Measurements from ENCODE around the gene C19orf44. TPM values are rescaled to one million over a fixed set of nuclear protein-coding genes. Genes with fewer than 3 reads are reported as not detected.

The C19orf44 gene
- total and polyA plus RNA-seq, 2 of the 4 experiments (the other 2 are of a cell fraction): 1.4 to 3.8 TPM

GRCh38 chr19:16521715-16522289 lies 25.6 kb downstream of the C19orf44 start:
- no peak overlapping the region for H3K27ac ChIP-seq (ENCODE audit: insufficient read depth, low read length)
- no peak overlapping the region for H3K4ac ChIP-seq (ENCODE audit: low read depth, low read length)
- no peak overlapping the region for H4K91ac ChIP-seq (ENCODE audit: insufficient read depth, low read depth, low read length)
- no peak overlapping the region for H3K4me2 ChIP-seq (ENCODE audit: low read depth, low read length)
- H2AK5ac ChIP-seq (ENCODE audit: low read depth, low read length): no peak overlapping the region
- 100% methylated on average over 1 of the region's 10 CpGs; no CpG with 5 or more reads in 1 of the 2 experiments for WGBS, 2 experiments (ENCODE audit: extremely low coverage in 2 of 2, insufficient read length in 1 of 2)
- no peak overlapping the region for H2BK20ac ChIP-seq (ENCODE audit: low read depth, low read length)
- no peak overlapping the region for H2BK5ac ChIP-seq (ENCODE audit: low read depth, low read length, poor library complexity, severe bottlenecking)
- H3K9me1 ChIP-seq (ENCODE audit: insufficient read depth, low read length): no peaks in the 10 kb centered on the region
- in situ Hi-C loops (cut with MboI; ENCODE audit: low sequenced_read_pairs) (no loop called here), intact Hi-C loops (cut with micrococcal nuclease) (no loop called here), dilution Hi-C loops (cut with HindIII; ENCODE audit: low sequenced_read_pairs, unreplicated experiment) (no loop called here)
- DNase-seq: no peak
- peaks cover 3 to 13% of the 10 kb centered on the region in 2 experiments; a peak in 3 of 4 replicates for H3K79me1 ChIP-seq (ENCODE audit: low read depth in 1 of 2, low read length in 2 of 2)
- H2BK120ac ChIP-seq (ENCODE audit: low read depth, low read length): no peak overlapping the region
- H3K56ac ChIP-seq (ENCODE audit: extremely low read depth, insufficient read depth, low read length): no peak overlapping the region
- POLR2A ChIA-PET (ENCODE audit: unreplicated experiment): no interaction called here
- no peak overlapping the region for H2AK9ac ChIP-seq (replicated peaks; ENCODE audit: low read depth, low read length, poor library complexity)
- H3K18ac ChIP-seq (ENCODE audit: low read depth, low read length): no peak overlapping the region
- H3K9me3 ChIP-seq (ENCODE audit: control insufficient read depth, insufficient read depth, low read length): no peaks in the 10 kb centered on the region
- TF ChIP-seq RAD21 (IDR thresholded peaks at IDR 0.05; ENCODE audit: low read length) (no peak), POLR2A (IDR thresholded peaks at IDR 0.05; ENCODE audit: low read depth, low read length) (no peak), CHD1 (IDR thresholded peaks at IDR 0.05; ENCODE audit: low read depth, low read length) (no peak), SMC3 (IDR thresholded peaks at IDR 0.05; ENCODE audit: low read depth, low read length) (no peak), FOS (IDR thresholded peaks at IDR 0.05; ENCODE audit: low read depth, low read length) (no peak)
- TF ChIP-seq, protein P1, sequence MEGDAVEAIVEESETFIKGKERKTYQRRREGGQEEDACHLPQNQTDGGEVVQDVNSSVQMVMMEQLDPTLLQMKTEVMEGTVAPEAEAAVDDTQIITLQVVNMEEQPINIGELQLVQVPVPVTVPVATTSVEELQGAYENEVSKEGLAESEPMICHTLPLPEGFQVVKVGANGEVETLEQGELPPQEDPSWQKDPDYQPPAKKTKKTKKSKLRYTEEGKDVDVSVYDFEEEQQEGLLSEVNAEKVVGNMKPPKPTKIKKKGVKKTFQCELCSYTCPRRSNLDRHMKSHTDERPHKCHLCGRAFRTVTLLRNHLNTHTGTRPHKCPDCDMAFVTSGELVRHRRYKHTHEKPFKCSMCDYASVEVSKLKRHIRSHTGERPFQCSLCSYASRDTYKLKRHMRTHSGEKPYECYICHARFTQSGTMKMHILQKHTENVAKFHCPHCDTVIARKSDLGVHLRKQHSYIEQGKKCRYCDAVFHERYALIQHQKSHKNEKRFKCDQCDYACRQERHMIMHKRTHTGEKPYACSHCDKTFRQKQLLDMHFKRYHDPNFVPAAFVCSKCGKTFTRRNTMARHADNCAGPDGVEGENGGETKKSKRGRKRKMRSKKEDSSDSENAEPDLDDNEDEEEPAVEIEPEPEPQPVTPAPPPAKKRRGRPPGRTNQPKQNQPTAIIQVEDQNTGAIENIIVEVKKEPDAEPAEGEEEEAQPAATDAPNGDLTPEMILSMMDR (conservative IDR thresholded peaks at IDR 0.05; ENCODE audit: low read depth, low read length): no peak
- TF ChIP-seq, protein P2, sequence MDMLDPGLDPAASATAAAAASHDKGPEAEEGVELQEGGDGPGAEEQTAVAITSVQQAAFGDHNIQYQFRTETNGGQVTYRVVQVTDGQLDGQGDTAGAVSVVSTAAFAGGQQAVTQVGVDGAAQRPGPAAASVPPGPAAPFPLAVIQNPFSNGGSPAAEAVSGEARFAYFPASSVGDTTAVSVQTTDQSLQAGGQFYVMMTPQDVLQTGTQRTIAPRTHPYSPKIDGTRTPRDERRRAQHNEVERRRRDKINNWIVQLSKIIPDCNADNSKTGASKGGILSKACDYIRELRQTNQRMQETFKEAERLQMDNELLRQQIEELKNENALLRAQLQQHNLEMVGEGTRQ (IDR thresholded peaks at IDR 0.05; ENCODE audit: low read depth, low read length): no peak
- CTCF ChIA-PET: no interaction called here
- H3K36me3 ChIP-seq (ENCODE audit: control insufficient read depth, insufficient read depth, low read length): peaks cover 85% of the 10 kb centered on the region
- H3K9ac ChIP-seq (ENCODE audit: low read depth, low read length): no peak overlapping the region
- H4K8ac ChIP-seq (ENCODE audit: low read depth in 2 of 2, low read length in 2 of 2): no peak overlapping the region
- H2AFZ ChIP-seq (replicated peaks; ENCODE audit: low read length, poor library complexity): no peak overlapping the region
- H4K20me1 ChIP-seq (ENCODE audit: insufficient read depth, low read length): peaks cover 7% of the 10 kb centered on the region; the same call in 1 of the 2 replicates
- no peak for ATAC-seq (ENCODE audit: low read depth)
- no peaks in the 10 kb centered on the region for H3K4me1 ChIP-seq (ENCODE audit: control insufficient read depth, insufficient read depth, low read length)
- BruUV-seq (replicated peaks): no TSS peak
- H2BK15ac ChIP-seq (ENCODE audit: low read depth, low read length): no peak overlapping the region
- no peak overlapping the region for H3K4me3 ChIP-seq (ENCODE audit: insufficient read depth, low read depth, low read length)
- no peak overlapping the region for H3K23ac ChIP-seq (ENCODE audit: low read depth, low read length)
- H3K14ac ChIP-seq (replicated peaks; ENCODE audit: low read depth, low read length): no peak overlapping the region
- H4K5ac ChIP-seq (ENCODE audit: low read depth, low read length): no peak overlapping the region
- no peaks in the 10 kb centered on the region for H3K27me3 ChIP-seq (ENCODE audit: control insufficient read depth, insufficient read depth, low read length)

Measured in IMR-90 (cell line).